ENCODE results near the gene RALA. TPM values are rescaled to one million over a fixed set of nuclear protein-coding genes. Genes with fewer than 3 reads are reported as not detected.

RALA gene
- total RNA-seq, 1 experiment from 2014 or later, result 27.3 TPM

DNA sequence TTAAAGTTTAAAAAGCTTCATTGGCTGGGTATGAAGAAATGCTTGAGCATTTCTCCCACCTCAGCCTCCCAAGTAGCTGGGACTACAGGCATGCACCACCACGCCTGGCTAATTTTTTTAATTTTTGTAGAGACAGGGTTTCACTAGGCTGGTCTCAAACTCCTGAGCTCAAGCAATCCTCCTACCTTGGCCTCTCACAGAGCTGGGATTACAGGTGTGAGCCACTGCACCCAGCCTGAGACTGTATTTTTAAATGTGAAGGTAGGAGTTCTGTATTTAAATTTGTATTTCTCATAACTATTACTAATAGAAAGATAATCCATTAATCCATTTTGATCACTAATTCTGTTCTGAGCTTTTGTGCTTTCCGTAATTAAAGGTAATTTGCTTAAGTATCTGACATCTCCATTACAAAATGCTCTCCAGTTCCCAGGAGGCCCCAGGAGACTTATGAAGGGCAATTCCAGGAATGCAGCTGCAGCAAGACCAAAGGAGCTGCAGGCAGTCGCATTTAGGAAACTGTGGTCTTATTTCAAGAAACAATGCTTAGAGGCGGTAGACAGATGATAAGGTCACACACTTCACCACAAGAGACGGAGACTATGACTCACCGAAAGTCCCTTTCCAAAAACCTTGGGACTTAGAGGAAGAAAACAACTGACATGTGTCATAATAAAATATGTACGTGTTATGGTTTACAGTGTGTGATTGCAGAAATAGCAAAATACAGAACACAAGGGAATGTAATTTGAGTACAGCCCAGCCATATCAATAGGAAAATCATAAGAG is 33.9 kb upstream of the RALA start (continued):
- TF ChIP-seq, protein P1, sequence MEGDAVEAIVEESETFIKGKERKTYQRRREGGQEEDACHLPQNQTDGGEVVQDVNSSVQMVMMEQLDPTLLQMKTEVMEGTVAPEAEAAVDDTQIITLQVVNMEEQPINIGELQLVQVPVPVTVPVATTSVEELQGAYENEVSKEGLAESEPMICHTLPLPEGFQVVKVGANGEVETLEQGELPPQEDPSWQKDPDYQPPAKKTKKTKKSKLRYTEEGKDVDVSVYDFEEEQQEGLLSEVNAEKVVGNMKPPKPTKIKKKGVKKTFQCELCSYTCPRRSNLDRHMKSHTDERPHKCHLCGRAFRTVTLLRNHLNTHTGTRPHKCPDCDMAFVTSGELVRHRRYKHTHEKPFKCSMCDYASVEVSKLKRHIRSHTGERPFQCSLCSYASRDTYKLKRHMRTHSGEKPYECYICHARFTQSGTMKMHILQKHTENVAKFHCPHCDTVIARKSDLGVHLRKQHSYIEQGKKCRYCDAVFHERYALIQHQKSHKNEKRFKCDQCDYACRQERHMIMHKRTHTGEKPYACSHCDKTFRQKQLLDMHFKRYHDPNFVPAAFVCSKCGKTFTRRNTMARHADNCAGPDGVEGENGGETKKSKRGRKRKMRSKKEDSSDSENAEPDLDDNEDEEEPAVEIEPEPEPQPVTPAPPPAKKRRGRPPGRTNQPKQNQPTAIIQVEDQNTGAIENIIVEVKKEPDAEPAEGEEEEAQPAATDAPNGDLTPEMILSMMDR (IDR thresholded peaks at IDR 0.05 in 2 of 3, conservative IDR thresholded peaks at IDR 0.05 in 1 of 3; ENCODE audit: borderline replicate concordance in 1 of 3, insufficient read depth in 1 of 3, low read depth in 2 of 3, low read length in 2 of 3), result no peak
- TF ChIP-seq EZH2phosphoT487 (IDR thresholded peaks at IDR 0.05; ENCODE audit: borderline replicate concordance), result no peak

DNA sequence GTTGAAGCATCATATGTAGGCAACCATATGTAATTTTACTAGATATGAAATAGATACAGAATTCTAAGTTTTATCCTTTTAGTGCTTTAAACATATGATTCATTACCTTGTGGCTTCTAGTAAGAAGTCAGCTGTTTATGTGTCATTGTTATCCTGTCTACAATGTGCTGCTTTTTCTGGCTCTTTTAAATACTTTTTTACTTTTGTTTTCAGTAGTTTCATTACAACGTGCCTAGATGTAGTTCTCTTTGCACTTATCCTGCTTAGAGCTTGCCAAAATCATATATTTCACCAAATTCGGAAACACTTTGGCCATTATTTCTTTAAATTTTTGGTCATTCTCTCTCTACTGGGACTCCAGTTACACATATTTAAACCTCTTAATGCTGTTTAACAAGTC is 30.8 kb upstream of the RALA start:
- no peaks in the 10 kb centered on the region for H4K20me1 ChIP-seq (ENCODE audit: insufficient read depth)
- no peaks in the 10 kb centered on the region for H3K27me3 ChIP-seq (ENCODE audit: insufficient read depth, low read length)
- DNase-seq (ENCODE audit: low read depth, low spot score), result no peak
- H3K79me2 ChIP-seq (ENCODE audit: insufficient read depth, low read length), result no peaks in the 10 kb centered on the region
- H3K4me3 ChIP-seq (replicated peaks in 1 of 2; ENCODE audit: low read depth in 1 of 2, low read length in 2 of 2), result no peak overlapping the region
- no peaks in the 10 kb centered on the region for H3K9me2 ChIP-seq (ENCODE audit: insufficient read depth)
- no peak overlapping the region for H3K27ac ChIP-seq (ENCODE audit: low read depth, low read length)
- BruUV-seq (replicated peaks), result no TSS peak
- H3K9me3 ChIP-seq (ENCODE audit: control insufficient read depth in 1 of 2, insufficient read depth in 1 of 2, low read depth in 1 of 2, low read length in 2 of 2), result no peaks in the 10 kb centered on the region
- H3K36me3 ChIP-seq (ENCODE audit: control insufficient read depth in 1 of 2, insufficient read depth in 2 of 2, low read length in 2 of 2), result no peaks in the 10 kb centered on the region
- intact Hi-C loops (cut with micrococcal nuclease), result no loop called here
- ATAC-seq, result no peak
- ChIA-PET POLR2A (no interaction called here), RAD21 (ENCODE audit: low non-redundant PET in 1 of 2, low total read pairs in 2 of 2, uncharacterized antibody in 2 of 2, unreplicated experiment in 2 of 2) (no interaction called here), CTCF (no interaction called here)
- peaks cover 15 to 18% of the 10 kb centered on the region in 2 experiments for H3K4me1 ChIP-seq (ENCODE audit: control insufficient read depth in 1 of 2, insufficient read depth in 2 of 2, low read length in 2 of 2)
- H3K4me2 ChIP-seq (ENCODE audit: low read length), result no peak overlapping the region
- no peak overlapping the region for H3K9ac ChIP-seq (ENCODE audit: low read length)
- no peak for TF ChIP-seq ELF1 (IDR thresholded peaks at IDR 0.05; ENCODE audit: borderline replicate concordance, low read depth)
- no peak for TF ChIP-seq JUND (IDR thresholded peaks at IDR 0.05)
- TF ChIP-seq, protein P2, sequence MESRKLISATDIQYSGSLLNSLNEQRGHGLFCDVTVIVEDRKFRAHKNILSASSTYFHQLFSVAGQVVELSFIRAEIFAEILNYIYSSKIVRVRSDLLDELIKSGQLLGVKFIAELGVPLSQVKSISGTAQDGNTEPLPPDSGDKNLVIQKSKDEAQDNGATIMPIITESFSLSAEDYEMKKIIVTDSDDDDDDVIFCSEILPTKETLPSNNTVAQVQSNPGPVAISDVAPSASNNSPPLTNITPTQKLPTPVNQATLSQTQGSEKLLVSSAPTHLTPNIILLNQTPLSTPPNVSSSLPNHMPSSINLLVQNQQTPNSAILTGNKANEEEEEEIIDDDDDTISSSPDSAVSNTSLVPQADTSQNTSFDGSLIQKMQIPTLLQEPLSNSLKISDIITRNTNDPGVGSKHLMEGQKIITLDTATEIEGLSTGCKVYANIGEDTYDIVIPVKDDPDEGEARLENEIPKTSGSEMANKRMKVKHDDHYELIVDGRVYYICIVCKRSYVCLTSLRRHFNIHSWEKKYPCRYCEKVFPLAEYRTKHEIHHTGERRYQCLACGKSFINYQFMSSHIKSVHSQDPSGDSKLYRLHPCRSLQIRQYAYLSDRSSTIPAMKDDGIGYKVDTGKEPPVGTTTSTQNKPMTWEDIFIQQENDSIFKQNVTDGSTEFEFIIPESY (IDR thresholded peaks at IDR 0.05; ENCODE audit: extremely low read depth, insufficient replicate concordance, low read length), result no peak
- no peak for TF ChIP-seq SIN3A (IDR thresholded peaks at IDR 0.05; ENCODE audit: low read depth)
- TF ChIP-seq EZH2phosphoT487 (IDR thresholded peaks at IDR 0.05; ENCODE audit: borderline replicate concordance), result no peak
- H2AFZ ChIP-seq (ENCODE audit: low read depth, low read length, poor library complexity, severe bottlenecking), result no peak overlapping the region
